Measurements from ENCODE around the gene RPL22L1. TPM values are rescaled to one million over a fixed set of nuclear protein-coding genes. Genes with fewer than 3 reads are reported as not detected.
A peak's percentile ranks its signal among the peaks of the same experiment; 100 is the strongest.

The RPL22L1 gene
- total RNA-seq, 1 experiment from 2014 or later: 40.0 TPM

DNA sequence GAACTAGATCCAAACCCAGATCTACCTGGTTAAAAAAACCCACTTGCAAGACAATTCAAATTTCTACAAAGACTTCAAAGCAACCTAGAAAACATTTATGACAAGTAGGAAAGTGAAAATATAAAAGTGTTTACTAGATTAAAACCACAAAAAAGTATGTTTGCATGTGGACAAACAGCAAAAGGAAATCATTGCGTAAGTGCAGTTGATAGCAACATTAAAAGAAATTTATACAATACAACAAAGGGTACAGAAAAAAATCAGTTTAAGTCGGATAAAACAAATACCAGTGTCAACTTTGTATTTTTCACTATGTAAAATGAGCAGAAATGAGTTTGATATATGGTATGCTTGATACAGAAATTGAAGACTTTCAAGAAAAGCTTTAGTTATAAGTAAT lies 35.9 kb upstream of the RPL22L1 start:
- CTCF ChIA-PET: no interaction called here
- Histone ChIP-seq H3K36me3 (ENCODE audit: low read depth, low read length) (no peaks in the 10 kb centered on the region), H4K20me1 (ENCODE audit: low read length) (no peaks in the 10 kb centered on the region), H2AFZ (ENCODE audit: low read length) (no peak overlapping the region), H3F3A (ENCODE audit: low read length, unreplicated experiment) (no peaks in the 10 kb centered on the region), H3K9ac (ENCODE audit: low read length) (no peak overlapping the region), H3K27ac (ENCODE audit: low read length) (no peak overlapping the region), H3K9me3 (ENCODE audit: low read length) (peaks cover 4% of the 10 kb centered on the region; the same call in 1 of the 2 replicates), H3K79me2 (ENCODE audit: low read length) (peaks cover 5% of the 10 kb centered on the region), H3K4me1 (ENCODE audit: insufficient read depth, low read length) (peaks cover 32% of the 10 kb centered on the region), H3K4me2 (ENCODE audit: low read length) (peak overlapping the region; percentile 92; the same call in 1 of the 2 replicates), H3K27me3 (ENCODE audit: low read length) (no peaks in the 10 kb centered on the region), H3K4me3 (ENCODE audit: low read length) (no peak overlapping the region), H3K9me2 (replicated peaks; ENCODE audit: low read length) (no peaks in the 10 kb centered on the region)
- DNase-seq (no peak), ATAC-seq (no peak)
- TF ChIP-seq EZH2phosphoT487 (IDR thresholded peaks at IDR 0.05; ENCODE audit: borderline replicate concordance, low read length) (no peak), EZH2 (IDR thresholded peaks at IDR 0.05; ENCODE audit: low read length, unreplicated experiment) (no peak)
- TF ChIP-seq, protein P1, sequence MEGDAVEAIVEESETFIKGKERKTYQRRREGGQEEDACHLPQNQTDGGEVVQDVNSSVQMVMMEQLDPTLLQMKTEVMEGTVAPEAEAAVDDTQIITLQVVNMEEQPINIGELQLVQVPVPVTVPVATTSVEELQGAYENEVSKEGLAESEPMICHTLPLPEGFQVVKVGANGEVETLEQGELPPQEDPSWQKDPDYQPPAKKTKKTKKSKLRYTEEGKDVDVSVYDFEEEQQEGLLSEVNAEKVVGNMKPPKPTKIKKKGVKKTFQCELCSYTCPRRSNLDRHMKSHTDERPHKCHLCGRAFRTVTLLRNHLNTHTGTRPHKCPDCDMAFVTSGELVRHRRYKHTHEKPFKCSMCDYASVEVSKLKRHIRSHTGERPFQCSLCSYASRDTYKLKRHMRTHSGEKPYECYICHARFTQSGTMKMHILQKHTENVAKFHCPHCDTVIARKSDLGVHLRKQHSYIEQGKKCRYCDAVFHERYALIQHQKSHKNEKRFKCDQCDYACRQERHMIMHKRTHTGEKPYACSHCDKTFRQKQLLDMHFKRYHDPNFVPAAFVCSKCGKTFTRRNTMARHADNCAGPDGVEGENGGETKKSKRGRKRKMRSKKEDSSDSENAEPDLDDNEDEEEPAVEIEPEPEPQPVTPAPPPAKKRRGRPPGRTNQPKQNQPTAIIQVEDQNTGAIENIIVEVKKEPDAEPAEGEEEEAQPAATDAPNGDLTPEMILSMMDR (conservative IDR thresholded peaks at IDR 0.05; ENCODE audit: low read depth, low read length): no peak
- POLR2A ChIA-PET (ENCODE audit: unreplicated experiment): no interaction called here
- intact Hi-C loops (cut with micrococcal nuclease): loop anchor here (5.0 kb wide), 1 partner anchor 34 kb away; the partner anchor contains the start of gene RPL22L1
- BruUV-seq (replicated peaks): no TSS peak

DNA sequence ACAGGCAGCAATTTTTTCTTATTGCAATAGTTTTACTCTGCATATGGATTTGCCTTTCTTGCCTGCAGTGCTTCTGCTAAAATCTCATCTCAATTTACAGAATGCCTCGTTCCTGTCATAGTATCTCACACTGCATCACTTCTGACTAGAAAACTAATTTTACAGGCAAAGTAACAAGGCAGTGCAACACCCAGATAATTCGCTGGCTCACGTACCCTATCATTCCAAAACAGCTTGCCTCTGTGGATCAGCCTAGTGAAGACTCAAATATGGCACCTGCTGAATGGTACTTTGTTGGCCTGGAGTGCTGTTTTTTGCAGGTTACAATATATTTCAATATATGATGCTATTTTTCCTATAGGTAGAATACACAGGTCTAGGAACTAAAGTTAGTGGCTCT lies 33.1 kb upstream of the RPL22L1 start:
- ATAC-seq: no peak
- H3K9ac ChIP-seq (ENCODE audit: low read length): no peak overlapping the region
- H3K36me3 ChIP-seq (ENCODE audit: low read depth, low read length): no peaks in the 10 kb centered on the region
- no peak for TF ChIP-seq EZH2 (IDR thresholded peaks at IDR 0.05; ENCODE audit: low read length, unreplicated experiment)
- H3F3A ChIP-seq (ENCODE audit: low read length, unreplicated experiment): no peaks in the 10 kb centered on the region
- DNase-seq: no peak
- H3K9me3 ChIP-seq (ENCODE audit: low read length): no peaks in the 10 kb centered on the region
- peaks cover 5% of the 10 kb centered on the region for H3K79me2 ChIP-seq (ENCODE audit: low read length)
- H3K27ac ChIP-seq (ENCODE audit: low read length): no peak overlapping the region
- ChIA-PET POLR2A (ENCODE audit: unreplicated experiment) (no interaction called here), CTCF (no interaction called here)
- H4K20me1 ChIP-seq (ENCODE audit: low read length): no peaks in the 10 kb centered on the region
- no peak overlapping the region for H3K4me3 ChIP-seq (ENCODE audit: low read length)
- intact Hi-C loops (cut with micrococcal nuclease): no loop called here
- H3K4me1 ChIP-seq (ENCODE audit: insufficient read depth, low read length): peaks cover 20% of the 10 kb centered on the region
- H2AFZ ChIP-seq (ENCODE audit: low read length): no peak overlapping the region
- H3K4me2 ChIP-seq (ENCODE audit: low read length): no peak overlapping the region
- H3K9me2 ChIP-seq (replicated peaks; ENCODE audit: low read length): no peaks in the 10 kb centered on the region
- no TSS peak for BruUV-seq (replicated peaks)
- no peaks in the 10 kb centered on the region for H3K27me3 ChIP-seq (ENCODE audit: low read length)

DNA sequence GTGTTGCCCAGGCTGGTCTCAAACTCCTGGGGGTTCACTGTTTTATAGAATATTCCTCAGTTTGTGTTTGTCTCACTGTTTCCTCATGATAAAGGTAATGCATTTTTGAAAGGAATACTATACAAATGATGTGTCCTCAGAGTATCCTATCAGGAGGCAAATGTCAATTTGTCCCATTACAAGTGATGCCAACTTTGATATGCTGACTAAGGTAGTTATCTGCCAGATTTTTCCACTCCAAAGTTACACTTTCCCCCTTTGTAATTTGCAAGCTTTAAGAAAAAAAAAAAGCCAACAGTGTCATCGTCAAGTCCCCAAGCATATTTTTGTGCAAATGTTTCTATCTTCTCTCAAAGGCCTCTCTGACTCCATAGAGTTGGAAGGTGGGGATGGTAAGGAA lies 29.5 kb upstream of the RPL22L1 start:
- TF ChIP-seq EZH2 (IDR thresholded peaks at IDR 0.05; ENCODE audit: low read length, unreplicated experiment) (no peak), EZH2phosphoT487 (IDR thresholded peaks at IDR 0.05; ENCODE audit: borderline replicate concordance, low read length) (no peak)
- TF ChIP-seq, protein P1 (conservative IDR thresholded peaks at IDR 0.05; ENCODE audit: low read depth, low read length): no peak
- no peaks in the 10 kb centered on the region for H3K27me3 ChIP-seq (ENCODE audit: low read length)
- H3K4me2 ChIP-seq (ENCODE audit: low read length): no peak overlapping the region
- H3K9me2 ChIP-seq (replicated peaks; ENCODE audit: low read length): no peaks in the 10 kb centered on the region
- no peak overlapping the region for H3K9ac ChIP-seq (ENCODE audit: low read length)
- no peaks in the 10 kb centered on the region for H3K79me2 ChIP-seq (ENCODE audit: low read length)
- no peaks in the 10 kb centered on the region for H3K9me3 ChIP-seq (ENCODE audit: low read length)
- ChIA-PET POLR2A (ENCODE audit: unreplicated experiment) (no interaction called here), CTCF (no interaction called here)
- intact Hi-C loops (cut with micrococcal nuclease): no loop called here
- ATAC-seq (no peak), DNase-seq (no peak)
- no peak overlapping the region for H2AFZ ChIP-seq (ENCODE audit: low read length)
- BruUV-seq (replicated peaks): no TSS peak
- H3K4me3 ChIP-seq (ENCODE audit: low read length): no peak overlapping the region
- no peaks in the 10 kb centered on the region for H4K20me1 ChIP-seq (ENCODE audit: low read length)
- H3K36me3 ChIP-seq (ENCODE audit: low read depth, low read length): no peaks in the 10 kb centered on the region; the same call in 1 of the 2 replicates
- H3K4me1 ChIP-seq (ENCODE audit: insufficient read depth, low read length): no peaks in the 10 kb centered on the region
- no peaks in the 10 kb centered on the region for H3F3A ChIP-seq (ENCODE audit: low read length, unreplicated experiment)
- H3K27ac ChIP-seq (ENCODE audit: low read length): no peak overlapping the region

Measured in PC-3 (cell line).